Keratinocyte (primary cell): ENCODE data around the gene NLRX1. TPM values are rescaled to one million over a fixed set of nuclear protein-coding genes. Genes with fewer than 3 reads are reported as not detected.

Experiments
- DNase-seq: peaks from one replicate; pipeline ENCODE4 v3.0.0-alpha.2; 2011; ENCODE audit warnings: low read depth, missing footprints, low spot score
- FAIRE-seq: peaks from 2 replicates; lab custom pipeline; 2011; peaks lifted over from hg19 to GRCh38; lab: Jason Lieb, UNC
- H2AFZ ChIP-seq: 2 replicates; pipeline ENCODE4 v1.6.0; 2012; ENCODE audit warnings: low read length, control low read depth, inconsistent platforms; ENCODE audit not compliant: control insufficient read depth
- H3K27ac ChIP-seq: 2 replicates; pipeline ENCODE4 v1.5.1; 2011; ENCODE audit warnings: low read length; ENCODE audit not compliant: control insufficient read depth, insufficient read depth
- H3K27me3 ChIP-seq: 3 replicates; pipeline ENCODE4 v1.6.0; 2011; ENCODE audit warnings: low read length; ENCODE audit not compliant: control insufficient read depth, insufficient read depth; ENCODE audit errors: extremely low read depth
- H3K36me3 ChIP-seq, 2 experiments: 2 replicates in 1 of 2; 3 replicates in 1 of 2; pipeline ENCODE4 v1.5.1; 2011; ENCODE audit warnings: low read length in 2 of 2, mild to moderate bottlenecking in 1 of 2; ENCODE audit not compliant: control insufficient read depth in 2 of 2, insufficient read depth in 2 of 2; ENCODE audit errors: extremely low read depth in 1 of 2
- H3K4me1 ChIP-seq: 3 replicates; pipeline ENCODE4 v1.5.1; 2011; ENCODE audit warnings: low read length; ENCODE audit not compliant: control insufficient read depth, insufficient read depth; ENCODE audit errors: extremely low read depth
- H3K4me2 ChIP-seq: 3 replicates; pipeline ENCODE4 v1.6.0; 2011; ENCODE audit warnings: low read depth, low read length; ENCODE audit not compliant: control insufficient read depth, insufficient read depth; ENCODE audit errors: extremely low read depth
- H3K4me3 ChIP-seq, 3 experiments: fragments of 200-600 bp in 1 of 3; sonication (generic) in 1 of 3; 2 replicates in 2 of 3; 3 replicates in 1 of 3; pipeline ENCODE4 v1.5.1; 2011 to 2016; ENCODE audit warnings: low read length in 3 of 3, mild to moderate bottlenecking in 3 of 3, control low read depth in 2 of 3, inconsistent platforms in 1 of 3, low read depth in 1 of 3, mixed read lengths in 1 of 3, mixed run types in 1 of 3, moderate library complexity in 1 of 3; ENCODE audit not compliant: control insufficient read depth in 2 of 3, insufficient read depth in 2 of 3; ENCODE audit errors: extremely low read depth in 1 of 3
- H3K79me2 ChIP-seq: 2 replicates; pipeline ENCODE4 v1.6.0; 2012; ENCODE audit warnings: low read length; ENCODE audit not compliant: control insufficient read depth, insufficient read depth
- H3K9ac ChIP-seq: 3 replicates; pipeline ENCODE4 v1.6.0; 2011; ENCODE audit warnings: low read length; ENCODE audit not compliant: control insufficient read depth, insufficient read depth; ENCODE audit errors: extremely low read depth
- H3K9me1 ChIP-seq: 3 replicates; pipeline ENCODE4 v1.6.0; 2011; ENCODE audit warnings: low read length; ENCODE audit not compliant: control insufficient read depth, insufficient read depth; ENCODE audit errors: extremely low read depth
- H3K9me3 ChIP-seq: 2 replicates; pipeline ENCODE4 v1.5.1; 2012; ENCODE audit warnings: low read depth, low read length; ENCODE audit not compliant: control insufficient read depth
- H4K20me1 ChIP-seq: 3 replicates; pipeline ENCODE4 v1.6.0; 2011; ENCODE audit warnings: low read length; ENCODE audit not compliant: control insufficient read depth, insufficient read depth; ENCODE audit errors: extremely low read depth
- CTCF ChIP-seq, 3 experiments: IDR thresholded peaks in 1 of 3; conservative IDR thresholded peaks in 1 of 3; optimal IDR thresholded peaks in 1 of 3; 2 replicates in 2 of 3; 3 replicates in 1 of 3; pipeline versions ENCODE3 to v1.5.1; 2011; ENCODE audit warnings: low read length in 3 of 3, mild to moderate bottlenecking in 3 of 3, moderate library complexity in 2 of 3, control low read depth in 1 of 3, inconsistent platforms in 1 of 3; ENCODE audit not compliant: insufficient read depth in 2 of 3; ENCODE audit errors: extremely low read depth in 1 of 3
- EZH2 ChIP-seq: IDR thresholded peaks from one replicate; pipeline ENCODE4 v1.6.1; 2012; ENCODE audit warnings: inconsistent platforms, mild to moderate bottlenecking, low read length, moderate library complexity
- dilution Hi-C: fragments of 300-500 bp; cut with MboI; formaldehyde crosslinking; loops from one replicate; pipeline ENCODE4 v1.7.0; 2020; ENCODE audit warnings: low sequenced_read_pairs; ENCODE audit not compliant: extremely low pct_ligation_motif_present
- polyA plus RNA-seq, 5 experiments: library from polyadenylated mRNA; depleted of rRNA in 3 of 5; stranded (reverse) in 3 of 5; stranded (forward) in 1 of 5; unstranded in 1 of 5; fragments of >200 nt; gene quantifications; 1 replicate in 1 of 5; 2 replicates in 3 of 5; 3 replicates in 1 of 5; pipeline versions ENCODE4 v1.2.1 to v1.2.3, GENCODE V29; 2011 to 2012; ENCODE audit warnings: missing spikeins in 2 of 5, low read depth in 1 of 5, low replicate concordance in 1 of 5

Gene NLRX1
- polyA plus RNA-seq, 1 donor (not counting 4 experiments of a cell fraction or from before 2014, with no cell fraction given): 8.1 TPM

GRCh38 chr11:119175493-119176077 is 7.1 kb downstream of the NLRX1 start:
- Histone ChIP-seq H3K27me3 (no peaks in the 10 kb centered on the region), H3K9ac (no peak overlapping the region), H3K4me2 (no peak overlapping the region), H3K79me2 (no peaks in the 10 kb centered on the region), H3K9me3 (no peaks in the 10 kb centered on the region), H3K27ac (no peak overlapping the region), H3K36me3 (peaks cover 0 to 10% of the 10 kb centered on the region in 2 experiments), H3K4me1 (peaks cover 5% of the 10 kb centered on the region), H3K4me3 (no peak overlapping the region), H4K20me1 (no peaks in the 10 kb centered on the region), H2AFZ (no peak overlapping the region), H3K9me1 (no peaks in the 10 kb centered on the region)
- no peak for FAIRE-seq
- dilution Hi-C loops: no loop called here
- DNase-seq: no peak
- TF ChIP-seq CTCF (optimal IDR thresholded peaks at IDR 0.05 in 1 of 3, IDR thresholded peaks at IDR 0.05 in 1 of 3, conservative IDR thresholded peaks at IDR 0.05 in 1 of 3; ENCODE audit: extremely low read depth in 1 of 3, insufficient read depth in 2 of 3, low read length in 3 of 3): no peak
- no peak for TF ChIP-seq EZH2

GRCh38 chr11:119178166-119178680 is 9.7 kb downstream of the NLRX1 start:
- H3K36me3 ChIP-seq: peaks cover 0 to 10% of the 10 kb centered on the region in 2 experiments
- H3K9me3 ChIP-seq: no peaks in the 10 kb centered on the region
- H3K9ac ChIP-seq: no peak overlapping the region
- H3K4me3 ChIP-seq: no peak overlapping the region
- DNase-seq: no peak
- dilution Hi-C loops: no loop called here
- H2AFZ ChIP-seq: no peak overlapping the region
- no peak overlapping the region for H3K4me2 ChIP-seq
- H4K20me1 ChIP-seq: no peaks in the 10 kb centered on the region
- no peak overlapping the region for H3K27ac ChIP-seq
- TF ChIP-seq CTCF (optimal IDR thresholded peaks at IDR 0.05 in 1 of 3, IDR thresholded peaks at IDR 0.05 in 1 of 3, conservative IDR thresholded peaks at IDR 0.05 in 1 of 3; ENCODE audit: extremely low read depth in 1 of 3, insufficient read depth in 2 of 3, low read length in 3 of 3) (no peak), EZH2 (no peak)
- H3K79me2 ChIP-seq: no peaks in the 10 kb centered on the region
- H3K4me1 ChIP-seq: peaks cover 5% of the 10 kb centered on the region
- H3K9me1 ChIP-seq: no peaks in the 10 kb centered on the region
- no peak for FAIRE-seq
- H3K27me3 ChIP-seq: no peaks in the 10 kb centered on the region
